Measurements from ENCODE around the gene SYTL2.
"Not testable (repeated sequence)": the region's sequence is repeated elsewhere in the genome, so short reads cannot be mapped to it uniquely, and the experiment has no call there.

Gene SYTL2

GRCh38 chr11:85685125-85685819 is 125.7 kb downstream of the SYTL2 start:
- no peak for DNase-seq

GRCh38 chr11:85682330-85683305 is 128.3 kb downstream of the SYTL2 start:
- peak; percentile 64 for DNase-seq

- no peak for DNase-seq
Measured at GRCh38 chr11:85680897-85681296, 130.0 kb downstream of the SYTL2 start.

- DNase-seq: no peak
Measured at GRCh38 chr11:85679576-85679975, 131.4 kb downstream of the SYTL2 start.

GRCh38 chr11:85673393-85673792 is 137.5 kb downstream of the SYTL2 start:
- no peak for DNase-seq

GRCh38 chr11:85672105-85672902 is 138.6 kb downstream of the SYTL2 start:
- no peak for DNase-seq

GRCh38 chr11:85670949-85671663 is 139.8 kb downstream of the SYTL2 start:
- DNase-seq: not testable (repeated sequence)

- DNase-seq: no peak
Measured at GRCh38 chr11:85668157-85668556, 142.8 kb downstream of the SYTL2 start.

GRCh38 chr11:85666687-85667086 is 144.3 kb downstream of the SYTL2 start:
- DNase-seq: no peak

GRCh38 chr11:85665733-85666132 is 145.2 kb downstream of the SYTL2 start:
- DNase-seq: no peak

- DNase-seq: peak; percentile 97
Measured at GRCh38 chr11:85664615-85665481, 146.1 kb downstream of the SYTL2 start, which contains the start of gene CREBZF. Gene CREBZF, minus strand, starts transcription at chr11:85665129. Its CDS starts 254 bp downstream, at chr11:85664875.

- DNase-seq: peak; percentile 72
Measured at GRCh38 chr11:85663753-85664614, 147.0 kb downstream of the SYTL2 start.

GRCh38 chr11:85663080-85663752 is 147.7 kb downstream of the SYTL2 start:
- DNase-seq: no peak

- no peak for DNase-seq
Measured at GRCh38 chr11:85661972-85662664, 148.8 kb downstream of the SYTL2 start.

- no peak for DNase-seq
Measured at GRCh38 chr11:85658180-85658579, 152.8 kb downstream of the SYTL2 start.

- no peak for DNase-seq
Measured at GRCh38 chr11:85656777-85657176, 154.2 kb downstream of the SYTL2 start.

- not testable (repeated sequence) for DNase-seq
Measured at GRCh38 chr11:85654343-85654742, 156.6 kb downstream of the SYTL2 start.

- no peak for DNase-seq
Measured at GRCh38 chr11:85652786-85653447, 158.0 kb downstream of the SYTL2 start.

Data from fibroblast of skin of scalp (primary cell).